ENCODE results near the gene SMIM38.

Gene SMIM38

DNA sequence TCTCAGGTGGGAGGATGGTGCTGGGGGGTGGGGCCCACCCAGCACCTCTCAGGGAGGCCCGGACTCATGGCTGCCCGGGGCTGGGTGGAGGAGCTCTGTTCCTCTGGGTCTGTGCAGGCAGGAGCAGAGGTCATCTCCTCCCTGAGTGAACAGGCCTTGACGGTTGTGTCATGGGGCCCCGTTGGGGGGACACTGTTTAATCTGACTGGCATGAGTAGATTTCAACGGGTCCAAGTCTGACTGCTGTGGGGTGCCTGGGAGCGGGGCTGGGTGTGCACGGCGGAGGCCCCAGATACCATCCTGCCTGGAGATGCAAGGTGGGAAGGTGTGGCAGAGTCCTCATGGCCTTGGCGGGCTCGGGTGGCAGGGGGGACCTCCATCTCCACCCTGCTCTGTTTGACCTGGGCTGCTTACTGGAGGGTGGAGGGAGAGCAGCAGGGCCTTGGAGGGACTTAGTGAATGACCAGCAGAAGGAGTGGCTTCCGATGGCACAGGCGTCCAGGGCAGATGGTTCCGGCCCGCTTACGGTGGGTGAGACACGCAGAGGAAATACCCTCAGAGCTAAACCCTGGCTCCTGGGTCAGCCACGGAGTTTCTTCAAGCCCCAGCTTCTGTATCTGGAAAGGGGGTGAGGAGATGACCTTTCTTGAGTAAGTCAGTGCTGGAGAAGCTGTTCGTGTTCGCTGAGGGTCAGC is 48.7 kb downstream of the SMIM38 start:
- H3K4me1 Mint-ChIP-seq (ENCODE audit: low read depth in 2 of 2): no peaks in the 10 kb centered on the region
- no peak overlapping the region for H3K27ac Mint-ChIP-seq
- H3K4me3 Mint-ChIP-seq: no peak overlapping the region
- DNase-seq (no peak), ATAC-seq (replicated peaks) (no peak)
- H3K9me3 Mint-ChIP-seq: no peaks in the 10 kb centered on the region
- H3K36me3 Mint-ChIP-seq (ENCODE audit: insufficient read depth): no peaks in the 10 kb centered on the region
- peaks cover 0 to 20% of the 10 kb centered on the region in 2 donors for H3K27me3 Mint-ChIP-seq

DNA sequence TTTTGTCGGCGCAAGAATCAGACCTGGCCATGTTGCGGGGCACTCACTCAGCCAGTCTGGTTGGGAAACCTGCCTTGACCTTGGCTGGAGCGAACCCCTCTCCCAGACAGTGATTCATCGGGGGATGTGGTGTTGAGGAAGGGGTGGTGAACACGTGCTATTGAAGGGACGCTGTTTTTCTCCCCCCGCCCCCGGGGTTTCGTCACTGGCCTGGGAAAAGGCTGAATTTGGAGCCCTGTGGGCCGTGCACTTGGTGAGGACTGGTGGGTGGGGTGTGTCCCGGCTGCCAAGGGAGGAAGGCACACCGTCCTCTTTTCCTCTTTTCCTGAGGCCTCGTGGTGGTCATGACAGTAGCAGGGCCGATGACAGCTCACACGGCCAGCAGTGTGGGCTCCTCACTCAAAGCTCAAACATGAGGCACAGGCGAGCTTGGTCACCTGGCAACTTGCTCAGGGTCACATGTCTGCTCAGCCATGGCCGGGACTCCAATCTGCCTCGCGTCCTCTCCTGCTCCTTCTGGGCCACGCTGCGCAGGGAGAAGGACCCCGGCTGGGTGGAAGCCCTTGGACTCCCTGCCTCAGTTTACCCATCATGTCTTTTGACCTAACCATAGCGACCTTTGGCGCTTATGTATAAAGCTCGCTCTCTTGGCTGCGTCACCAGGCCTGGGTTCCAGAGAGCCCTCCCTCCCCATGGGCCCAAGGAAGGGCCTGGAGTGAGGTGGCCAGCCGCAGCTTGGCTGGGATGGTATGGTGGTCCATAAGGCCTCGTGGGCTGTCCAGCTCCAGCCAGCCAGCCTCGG is 49.4 kb downstream of the SMIM38 start:
- Mint-ChIP-seq H3K9me3 (no peaks in the 10 kb centered on the region), H3K27me3 (peaks cover 6 to 20% of the 10 kb centered on the region in 2 donors), H3K4me3 (no peak overlapping the region), H3K27ac (no peak overlapping the region), H3K36me3 (ENCODE audit: insufficient read depth) (no peaks in the 10 kb centered on the region), H3K4me1 (ENCODE audit: low read depth in 2 of 2) (no peaks in the 10 kb centered on the region)
- ATAC-seq (replicated peaks): no peak
- no peak for DNase-seq

Data from effector memory CD8-positive, alpha-beta T cell (primary cell).